HG02610 (cell line): Measurements from ENCODE around the gene ABCA4.

Source experiments
- ATAC-seq: cut with Tn5 transposase; IDR thresholded peaks from one replicate; pipeline ENCODE4 v1.9.1; 2021; ENCODE audit warnings: mild to moderate bottlenecking, moderate library complexity; ENCODE audit not compliant: unreplicated experiment

ABCA4 gene

GRCh38 chr1:94124538-94124937, 3.6 kb upstream of the ABCA4 start:
- ATAC-seq: no peak

GRCh38 chr1:94122201-94122970, 1.4 kb upstream of the ABCA4 start:
- no peak for ATAC-seq

GRCh38 chr1:94121411-94121821, 468 bp upstream of the ABCA4 start:
- no peak for ATAC-seq

- ATAC-seq: no peak
Measured at GRCh38 chr1:94120570-94120901, 412 bp downstream of the ABCA4 start.

GRCh38 chr1:94119796-94120569, 965 bp downstream of the ABCA4 start:
- no peak for ATAC-seq

- no peak for ATAC-seq
Measured at GRCh38 chr1:94119306-94119705, 1.6 kb downstream of the ABCA4 start.

GRCh38 chr1:94118471-94118870, 2.5 kb downstream of the ABCA4 start:
- ATAC-seq: no peak

GRCh38 chr1:94118013-94118412, 2.9 kb downstream of the ABCA4 start:
- ATAC-seq: no peak

- no peak for ATAC-seq
Measured at GRCh38 chr1:94117259-94117851, 3.6 kb downstream of the ABCA4 start.

GRCh38 chr1:94115900-94116436, 5.0 kb downstream of the ABCA4 start:
- ATAC-seq: no peak

GRCh38 chr1:94115254-94115899, 5.6 kb downstream of the ABCA4 start:
- no peak for ATAC-seq

GRCh38 chr1:94113589-94114226, 7.2 kb downstream of the ABCA4 start:
- no peak for ATAC-seq

- ATAC-seq: peak; percentile 54
Measured at GRCh38 chr1:94111879-94112278, 9.1 kb downstream of the ABCA4 start.

- ATAC-seq: no peak
Measured at GRCh38 chr1:94110946-94111740, 9.8 kb downstream of the ABCA4 start.

GRCh38 chr1:94110021-94110761, 10.8 kb downstream of the ABCA4 start:
- no peak for ATAC-seq

- ATAC-seq: no peak
Measured at GRCh38 chr1:94109478-94109877, 11.5 kb downstream of the ABCA4 start.

GRCh38 chr1:94107141-94107540, 13.8 kb downstream of the ABCA4 start:
- ATAC-seq: no peak

- no peak for ATAC-seq
Measured at GRCh38 chr1:94106716-94107115, 14.2 kb downstream of the ABCA4 start.

- ATAC-seq: no peak
Measured at GRCh38 chr1:94105957-94106529, 14.9 kb downstream of the ABCA4 start.
